GM21619 (cell line): Measurements from ENCODE around the gene ADCY3.
"Not testable (repeated sequence)": the region's sequence is repeated elsewhere in the genome, so short reads cannot be mapped to it uniquely, and the experiment has no call there.

Experiments
- ATAC-seq: cut with Tn5 transposase; IDR thresholded peaks from one replicate; pipeline ENCODE4 v1.9.1; 2021; ENCODE audit not compliant: unreplicated experiment

Gene ADCY3

GRCh38 chr2:24816404-24816803, 103.6 kb downstream of the ADCY3 start:
- ATAC-seq = no peak

- no peak for ATAC-seq
Observed at GRCh38 chr2:24815171-24815570, 104.9 kb downstream of the ADCY3 start.

GRCh38 chr2:24814516-24814915, 105.5 kb downstream of the ADCY3 start:
- ATAC-seq = no peak

- no peak for ATAC-seq
Observed at GRCh38 chr2:24813691-24814137, 106.3 kb downstream of the ADCY3 start.

- no peak for ATAC-seq
Observed at GRCh38 chr2:24809316-24810007, 110.6 kb downstream of the ADCY3 start.

GRCh38 chr2:24806661-24807036, 113.4 kb downstream of the ADCY3 start:
- ATAC-seq = no peak

GRCh38 chr2:24805811-24806660, 114.0 kb downstream of the ADCY3 start:
- not testable (repeated sequence) for ATAC-seq

- ATAC-seq = not testable (repeated sequence)
Observed at GRCh38 chr2:24800487-24800886, 119.5 kb downstream of the ADCY3 start.

GRCh38 chr2:24797644-24798043, 122.4 kb downstream of the ADCY3 start:
- no peak for ATAC-seq

GRCh38 chr2:24793761-24794435, 126.1 kb downstream of the ADCY3 start:
- ATAC-seq = no peak

GRCh38 chr2:24792874-24793760, 126.9 kb downstream of the ADCY3 start, which contains the start of the genes CENPO and PTRHD1:
TSS of gene CENPO (plus strand) at chr2:24793425. CDS start at chr2:24793920, 495 bp downstream.
TSS of gene PTRHD1 (minus strand) at chr2:24793391. CDS start at chr2:24793377, 14 bp downstream.
- ATAC-seq = peak; percentile 89

GRCh38 chr2:24792542-24792873, 127.5 kb downstream of the ADCY3 start:
- ATAC-seq = no peak

GRCh38 chr2:24791452-24791851, 128.6 kb downstream of the ADCY3 start:
- no peak for ATAC-seq

- ATAC-seq = no peak
Observed at GRCh38 chr2:24788816-24789215, 131.2 kb downstream of the ADCY3 start.

GRCh38 chr2:24787532-24787931, 132.5 kb downstream of the ADCY3 start:
- ATAC-seq = no peak

GRCh38 chr2:24785671-24786321, 134.2 kb downstream of the ADCY3 start:
- ATAC-seq = peak; percentile 83

GRCh38 chr2:24783641-24784040, 136.4 kb downstream of the ADCY3 start:
- no peak for ATAC-seq

GRCh38 chr2:24779116-24779515, 140.9 kb downstream of the ADCY3 start:
- ATAC-seq = no peak

- ATAC-seq = no peak
Observed at GRCh38 chr2:24774373-24774772, 145.7 kb downstream of the ADCY3 start.
